ENCODE data around the gene CST8. TPM values are rescaled to one million over a fixed set of nuclear protein-coding genes. Genes with fewer than 3 reads are reported as not detected.

The CST8 gene
- total RNA-seq, 1 experiment from 2014 or later: not detected

- H3K18ac ChIP-seq (ENCODE audit: insufficient read length, low read depth, low read length): no peak overlapping the region
- no peak for DNase-seq
- no peak overlapping the region for H3T11ph ChIP-seq (ENCODE audit: low read length)
- H2AFZ ChIP-seq (ENCODE audit: low read length): no peak overlapping the region
- H4K5ac ChIP-seq (ENCODE audit: insufficient read length, low read depth, low read length): no peak overlapping the region
- H2BK15ac ChIP-seq (ENCODE audit: low read depth, low read length): no peak overlapping the region
- Mint-ChIP-seq H3K4me3 (no peak overlapping the region), H3K4me1 (peaks cover 42 to 52% of the 10 kb centered on the region in 2 experiments), H3K36me3 (ENCODE audit: insufficient read depth in 1 of 3, low read depth in 3 of 3) (peaks cover 15 to 28% (median 16%) of the 10 kb centered on the region in 3 experiments), H3K27me3 (ENCODE audit: low read depth) (no peaks in the 10 kb centered on the region), H3K9me3 (peaks cover 23 to 30% of the 10 kb centered on the region in 2 experiments), H3K27ac (no peak overlapping the region)
- no peak overlapping the region for H2BK120ac ChIP-seq (ENCODE audit: low read depth, low read length, poor library complexity, severe bottlenecking)
- no peak overlapping the region for H3K27ac ChIP-seq (ENCODE audit: insufficient read length, low read depth, low read length)
- H2BK12ac ChIP-seq (ENCODE audit: insufficient read length, low read depth, low read length): no peak overlapping the region
- H3K79me2 ChIP-seq (ENCODE audit: insufficient read depth, low read length): no peaks in the 10 kb centered on the region
- H4K8ac ChIP-seq (replicated peaks; ENCODE audit: insufficient read length, low read depth, low read length): no peak overlapping the region
- no peak overlapping the region for H3K56ac ChIP-seq (ENCODE audit: insufficient read length, low read depth, low read length)
- no peak overlapping the region for H3K14ac ChIP-seq (ENCODE audit: insufficient read depth, low read length)
- H2AK5ac ChIP-seq (ENCODE audit: insufficient read length, low read length): no peak overlapping the region
- no peak overlapping the region for H3K4me2 ChIP-seq (ENCODE audit: insufficient read depth, insufficient read length, low read length)
- no peak overlapping the region for H2BK20ac ChIP-seq (ENCODE audit: low read depth, low read length, poor library complexity, severe bottlenecking)
- no peaks in the 10 kb centered on the region for H3K9me3 ChIP-seq (ENCODE audit: control insufficient read depth, low read depth, low read length)
- H3K4ac ChIP-seq (ENCODE audit: low read depth, low read length): no peak overlapping the region
- no peak for TF ChIP-seq CTCF (conservative IDR thresholded peaks at IDR 0.05)
- no peaks in the 10 kb centered on the region for H3K79me1 ChIP-seq (ENCODE audit: insufficient read depth, low read depth, low read length, poor library complexity, severe bottlenecking)
- H3K23ac ChIP-seq (ENCODE audit: insufficient read length, low read depth, low read length): no peak overlapping the region
- no peaks in the 10 kb centered on the region for H3K27me3 ChIP-seq (ENCODE audit: insufficient read depth, low read length)
- H3K23me2 ChIP-seq (ENCODE audit: insufficient read length, low read depth, low read length, poor library complexity, severe bottlenecking): no peaks in the 10 kb centered on the region
- no peak overlapping the region for H2BK5ac ChIP-seq (ENCODE audit: insufficient read length, low read length)
- WGBS (ENCODE audit: extremely low coverage, insufficient read length, low lambda C conversion rate): no CpG with 5 or more reads among the region's 10 CpGs
- H4K91ac ChIP-seq (ENCODE audit: insufficient read length, low read depth, low read length): no peak overlapping the region
- H3K4me1 ChIP-seq (ENCODE audit: insufficient read depth, low read length): peaks cover 3% of the 10 kb centered on the region; the same call in 1 of the 2 replicates
- no peak overlapping the region for H3K9ac ChIP-seq (ENCODE audit: extremely low read depth, insufficient read length, low read length)
- H4K20me1 ChIP-seq (ENCODE audit: control insufficient read depth, insufficient read depth, insufficient read length): no peaks in the 10 kb centered on the region
Measured at GRCh38 chr20:23524146-23524545, 33.2 kb downstream of the CST8 start.
